Activated gamma-delta T cell (primary cell): ENCODE results near the gene TNFAIP2.
"Not testable (repeated sequence)": the region's sequence is repeated elsewhere in the genome, so short reads cannot be mapped to it uniquely, and the experiment has no call there.

Source experiments
- DNase-seq: peaks from one replicate; lab custom pipeline; 2025; lab: John Stamatoyannopoulos, UW

The TNFAIP2 gene

DNA sequence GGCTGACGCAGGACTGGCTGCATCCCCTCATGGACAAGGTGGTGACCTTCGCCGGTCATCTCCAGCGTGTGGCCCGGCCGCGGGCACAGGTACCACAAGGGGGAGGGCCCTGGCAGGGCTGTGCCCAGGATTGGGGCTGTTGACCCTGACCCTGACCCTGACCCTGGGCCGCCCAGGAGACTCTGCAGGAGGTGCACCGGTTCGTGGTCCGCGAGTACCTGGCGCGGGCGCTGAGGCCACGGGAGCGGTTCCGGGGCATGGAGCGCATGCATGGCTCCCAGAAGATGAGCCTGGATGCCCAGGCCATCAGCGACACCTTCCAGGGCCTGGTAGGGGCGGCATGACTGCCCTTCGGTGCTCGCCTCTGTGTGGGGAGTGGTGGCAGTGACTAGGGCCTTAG is 15.8 kb upstream of the TNFAIP2 start:
- no peak for DNase-seq

DNA sequence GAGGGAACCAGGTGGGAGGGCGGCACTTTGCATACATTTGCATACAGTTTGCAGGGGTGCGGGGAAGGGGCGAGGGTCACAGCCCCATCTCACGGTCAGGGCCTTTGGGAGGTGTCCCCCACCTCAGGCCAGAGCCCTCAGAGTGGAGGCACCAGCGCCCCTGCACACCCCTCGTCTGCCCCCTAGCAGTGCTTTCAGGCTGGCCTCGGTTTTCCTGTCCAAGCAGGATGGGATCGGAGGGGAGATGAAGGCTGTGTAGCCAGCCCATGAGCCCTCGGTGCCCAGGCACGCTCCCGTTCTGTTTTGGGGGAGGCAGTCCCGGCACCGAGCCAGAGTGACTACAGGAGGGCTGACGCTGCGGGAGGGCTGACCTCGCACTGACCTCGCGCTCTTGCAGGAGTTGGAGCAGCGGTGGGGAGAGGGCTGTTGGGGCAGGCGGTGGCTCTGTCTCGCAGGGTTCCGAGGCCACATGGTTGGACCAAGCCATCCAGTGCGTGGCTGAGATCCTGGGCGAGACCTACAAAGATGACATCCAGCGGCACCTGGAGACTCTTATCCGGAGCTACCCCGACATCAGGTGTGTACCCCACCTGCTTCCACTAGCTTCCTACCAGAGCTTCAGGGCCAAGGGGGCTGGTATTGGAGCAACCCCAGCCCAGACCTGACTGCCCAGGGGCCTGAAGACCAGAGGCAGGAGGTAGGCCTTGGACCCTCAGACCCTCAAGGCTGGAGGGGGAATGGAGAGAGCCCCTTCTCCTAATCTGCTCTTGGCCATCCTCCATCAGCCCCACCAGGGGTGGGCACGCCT is 15.1 kb upstream of the TNFAIP2 start:
- no peak for DNase-seq

DNA sequence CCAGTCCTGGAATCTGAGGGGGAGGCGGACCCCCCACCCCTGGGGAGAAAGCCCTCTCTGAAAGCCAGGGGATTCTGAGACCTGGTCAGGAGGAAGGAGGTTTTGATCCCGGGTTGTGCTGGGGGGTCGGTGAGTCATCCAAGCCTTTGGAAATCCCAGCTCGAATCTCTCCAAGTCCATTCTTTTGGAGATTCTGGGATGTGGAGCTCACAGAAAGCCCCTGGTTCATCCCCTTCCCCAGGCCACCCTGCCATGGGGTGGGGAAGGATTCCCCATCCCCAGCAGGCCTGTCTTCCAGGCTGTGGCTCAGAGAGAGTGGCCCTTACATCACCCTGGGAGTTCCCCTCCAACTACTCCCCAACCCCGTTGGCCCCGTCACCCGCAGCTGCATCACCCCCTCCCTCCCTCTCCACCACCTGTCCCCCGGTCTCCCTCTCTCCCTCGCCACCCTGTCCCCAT is 14.5 kb upstream of the TNFAIP2 start:
- no peak for DNase-seq

DNA sequence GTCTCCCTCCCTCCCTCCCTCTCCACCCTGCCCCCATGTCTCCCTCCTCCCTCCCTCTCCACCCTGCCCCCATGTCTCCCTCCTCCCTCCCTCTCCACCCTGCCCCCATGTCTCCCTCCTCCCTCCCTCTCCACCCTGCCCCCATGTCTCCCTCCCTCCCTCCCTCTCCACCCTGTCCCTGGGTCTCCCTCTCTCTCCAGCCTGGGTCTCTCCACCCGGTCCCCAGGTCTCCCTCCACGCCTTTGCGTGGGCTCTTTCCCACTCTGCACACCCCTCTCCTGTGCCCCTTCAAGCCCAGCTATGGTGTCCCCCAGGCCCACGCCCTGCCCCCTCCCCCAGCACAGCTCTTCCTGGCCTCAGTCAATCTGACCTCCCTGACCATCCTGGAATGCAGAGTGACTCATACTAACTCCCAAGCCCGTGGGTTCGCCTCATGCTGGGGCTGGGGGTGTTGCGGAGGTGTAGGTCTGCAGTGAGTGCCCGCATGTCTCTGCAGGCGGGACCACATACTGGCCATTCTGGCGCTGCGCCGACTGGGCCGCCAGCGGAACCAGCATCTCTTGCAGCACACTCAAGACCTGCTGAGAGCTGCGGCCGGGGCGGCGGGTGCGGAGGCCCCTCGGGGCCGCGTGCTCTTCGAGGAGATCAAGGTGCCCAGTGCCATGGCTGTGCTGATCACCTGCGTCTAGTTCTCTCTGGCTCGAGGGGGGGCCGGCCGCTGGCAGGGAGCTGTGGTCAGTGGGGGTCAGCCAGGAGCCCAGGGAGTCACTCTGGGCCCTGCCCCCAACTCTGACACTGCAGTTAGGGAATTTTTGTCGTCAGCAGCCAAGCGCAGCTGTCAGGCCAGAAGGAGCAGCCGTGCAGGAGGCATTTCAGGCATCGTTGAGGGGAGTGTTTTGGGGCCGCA is 13.5 kb upstream of the TNFAIP2 start:
- DNase-seq: no peak

DNA sequence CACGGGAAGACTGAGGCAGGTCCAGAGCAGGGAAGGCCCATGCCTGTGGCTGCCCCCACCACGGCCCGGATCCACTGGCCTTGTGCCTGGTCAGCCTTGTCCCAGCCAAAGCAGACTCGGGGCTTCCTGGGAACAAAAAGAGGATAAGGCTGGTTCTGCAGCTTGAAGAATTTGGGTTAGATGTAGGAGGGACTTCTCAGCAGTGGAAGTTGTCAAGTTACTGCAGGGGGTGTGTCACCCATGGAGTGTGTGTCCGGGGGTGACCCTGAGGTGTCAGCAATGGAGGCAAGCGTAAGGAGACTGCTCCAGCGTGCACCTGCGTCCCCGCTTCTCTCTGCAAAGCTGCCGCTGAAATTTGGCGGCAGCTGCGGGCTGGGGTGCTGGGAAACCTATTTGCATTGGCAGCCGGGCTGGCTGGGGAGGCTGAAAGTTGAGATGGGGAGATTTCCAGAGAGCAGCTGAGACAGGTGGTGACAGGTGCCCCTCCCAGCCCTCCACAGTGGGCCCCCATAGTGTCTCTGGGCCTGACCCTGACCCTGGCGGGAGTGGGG is 12.5 kb upstream of the TNFAIP2 start:
- DNase-seq: no peak

DNA sequence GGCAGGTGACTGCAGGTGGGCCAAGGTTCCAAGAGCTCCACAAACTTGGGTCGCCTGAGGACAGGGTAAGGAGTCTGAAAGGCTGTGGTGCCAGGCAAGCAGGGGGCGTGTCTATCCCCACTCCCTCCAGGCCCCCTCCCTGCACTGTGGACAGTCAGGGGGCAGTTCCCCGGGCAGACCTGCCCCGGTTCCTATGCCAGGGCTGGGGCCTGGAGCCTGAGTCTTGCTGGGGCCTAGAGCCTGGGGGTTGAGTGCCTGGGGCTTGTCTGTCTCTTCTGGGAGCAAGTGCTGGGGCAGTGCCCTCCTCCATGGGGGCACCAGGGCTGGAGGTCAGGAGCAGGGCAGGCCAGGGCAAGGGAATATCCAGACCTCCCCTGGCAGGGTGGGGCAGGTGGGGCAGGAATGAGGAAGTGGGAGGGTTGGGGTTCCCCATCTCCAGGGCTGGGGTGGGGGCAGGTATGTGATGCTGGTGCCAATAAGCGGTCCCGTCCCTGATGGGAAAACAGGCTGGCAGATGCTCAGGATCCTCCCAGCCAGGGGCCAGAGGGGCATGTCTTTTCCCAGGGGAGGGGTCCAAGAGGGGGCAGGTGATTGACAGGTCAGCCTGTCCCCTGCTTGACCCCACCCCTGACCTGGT is 11.9 kb upstream of the TNFAIP2 start:
- DNase-seq: no peak

DNA sequence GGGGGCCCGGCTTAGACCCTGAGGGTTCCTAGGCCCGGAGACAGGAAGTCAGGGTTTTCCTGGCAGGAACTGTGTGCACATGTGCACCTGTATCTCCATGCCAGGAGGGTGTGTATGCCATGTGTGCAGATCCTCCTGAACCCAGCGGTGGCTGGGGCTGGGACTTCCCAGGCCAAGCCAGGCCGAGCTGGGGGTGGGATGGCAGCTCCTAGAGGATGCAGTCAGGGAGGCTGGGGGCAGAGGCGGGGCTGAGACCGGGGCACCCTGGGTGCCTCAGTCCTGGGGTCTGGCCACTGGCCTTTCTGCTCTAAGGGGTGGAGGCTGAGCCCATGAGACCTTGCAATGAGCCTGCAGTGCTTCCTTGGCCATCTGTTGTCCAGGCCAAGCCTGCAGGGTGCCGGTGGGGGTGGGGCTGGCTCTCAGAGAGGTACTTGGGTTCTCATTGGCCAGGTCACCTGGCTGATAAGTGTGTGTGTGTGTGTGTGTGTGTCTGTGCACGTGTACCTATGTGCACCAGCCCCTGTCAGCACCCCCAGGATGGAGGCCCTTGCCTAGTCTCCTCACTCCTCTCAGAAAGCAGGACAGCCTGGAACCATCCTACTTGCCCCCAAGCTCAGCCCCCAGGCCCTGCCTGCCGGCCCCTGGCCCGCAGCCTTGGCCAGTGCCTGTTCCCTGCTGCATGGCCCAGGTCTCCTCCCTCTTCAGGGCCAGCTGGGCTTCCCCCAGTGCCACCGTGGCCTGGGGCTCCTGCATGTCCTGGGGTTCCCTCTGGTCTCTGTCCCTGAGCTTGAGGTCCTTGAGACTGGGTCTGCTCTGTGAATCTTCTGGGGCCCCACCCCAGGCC is 10.6 kb upstream of the TNFAIP2 start:
- DNase-seq: no peak

DNA sequence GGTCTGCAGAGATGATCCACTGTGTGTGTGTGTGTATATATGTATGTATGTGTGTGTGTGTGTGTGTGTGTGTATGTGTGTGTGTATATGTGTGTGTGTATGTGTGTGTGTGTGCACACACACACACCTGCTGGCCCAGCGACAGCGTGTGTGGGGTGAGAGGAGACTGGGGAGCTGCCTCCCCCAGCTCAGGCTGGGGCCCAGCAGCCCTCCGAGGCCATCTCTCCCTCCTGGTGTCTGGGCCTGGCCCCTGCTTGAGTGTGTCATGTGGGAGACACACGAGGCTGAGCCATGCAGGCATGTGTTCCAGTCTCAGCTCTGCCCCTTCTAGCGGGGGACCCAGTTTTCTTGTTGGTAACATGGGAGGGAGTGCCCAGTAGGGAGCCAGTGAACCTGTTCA is 10.0 kb upstream of the TNFAIP2 start:
- DNase-seq: no peak

DNA sequence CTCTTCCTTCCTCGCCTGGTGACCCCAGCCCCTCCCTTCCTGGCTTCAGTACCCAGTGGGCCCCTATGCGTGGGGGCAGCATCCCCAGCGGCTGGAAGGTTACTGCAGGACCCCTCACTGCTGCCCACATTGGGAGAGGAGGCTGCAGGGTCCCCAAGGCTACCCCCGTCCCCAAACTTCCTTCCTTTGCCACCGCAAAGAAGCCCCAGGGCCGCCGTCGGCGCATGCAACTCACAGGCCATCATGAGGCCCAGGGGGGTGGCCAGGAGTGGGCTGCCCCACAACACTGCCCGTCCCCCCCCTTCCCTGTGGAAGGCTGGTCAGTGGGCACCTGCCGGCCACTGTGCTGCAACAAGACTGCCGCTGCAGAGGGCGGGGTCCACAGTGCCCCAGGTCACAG is 9.5 kb upstream of the TNFAIP2 start:
- DNase-seq: no peak

DNA sequence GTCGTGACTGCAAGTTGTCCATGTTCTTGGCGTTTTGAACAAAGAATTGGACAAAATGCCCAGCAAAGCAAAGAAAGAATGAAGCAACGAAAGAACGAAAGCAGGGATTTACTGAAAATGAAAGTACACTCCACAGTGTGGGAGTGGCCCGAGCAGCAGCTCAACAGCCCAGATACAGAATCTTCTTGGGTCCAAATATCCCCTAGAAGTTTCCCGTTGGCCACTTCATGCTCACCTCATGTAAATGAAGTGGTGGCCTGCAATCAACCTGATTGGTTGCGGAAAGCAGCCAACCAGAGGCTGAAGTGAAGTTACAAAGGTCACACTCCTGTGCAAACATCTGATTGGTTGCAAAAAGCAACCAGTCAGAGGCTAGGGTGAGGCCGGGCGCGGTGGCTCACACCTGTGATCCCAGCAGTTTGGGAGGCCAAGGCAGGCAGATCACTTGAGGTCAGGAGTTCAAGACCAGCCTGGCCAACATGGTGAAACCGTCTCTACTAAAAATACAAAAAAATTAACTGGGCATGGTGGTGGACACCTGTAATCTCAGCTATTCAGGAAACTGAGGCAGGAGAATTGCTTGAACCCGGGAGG is 8.1 kb upstream of the TNFAIP2 start:
- not testable (repeated sequence) for DNase-seq

DNA sequence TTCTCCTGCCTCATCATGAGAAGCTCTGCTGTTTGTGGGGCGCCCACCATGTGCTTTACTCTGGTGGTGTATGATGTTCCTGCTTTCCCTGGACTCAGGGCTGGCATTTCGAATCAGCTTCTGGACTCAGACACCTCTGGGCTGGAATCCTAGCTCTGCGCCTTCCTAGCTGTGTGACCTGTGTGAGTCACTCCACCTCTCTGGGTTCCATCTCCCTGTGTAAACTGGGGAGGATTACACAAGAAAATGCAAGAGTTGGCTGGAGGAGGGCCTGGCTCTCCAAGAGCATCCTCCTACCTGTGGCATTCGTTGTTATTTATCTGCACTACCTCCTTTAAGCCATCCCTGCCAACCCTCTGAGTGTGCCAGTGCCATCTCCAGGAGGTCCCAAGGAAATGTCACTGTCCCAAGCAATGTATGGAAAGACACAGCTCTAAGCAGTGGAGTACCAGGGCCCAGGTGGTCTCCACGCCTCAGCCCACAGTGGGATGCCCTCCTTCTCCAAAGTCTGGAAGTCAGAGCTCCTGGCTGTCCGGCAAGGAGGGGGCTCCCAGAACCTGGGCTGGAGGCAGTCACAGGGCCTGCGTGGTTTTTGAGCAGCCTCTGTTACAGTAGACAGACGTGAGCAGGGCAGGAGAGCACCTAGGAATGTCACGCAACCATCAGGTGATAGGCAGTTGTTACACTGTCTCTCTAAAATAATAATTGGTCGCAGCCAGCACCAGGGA is 7.3 kb upstream of the TNFAIP2 start:
- DNase-seq: no peak

DNA sequence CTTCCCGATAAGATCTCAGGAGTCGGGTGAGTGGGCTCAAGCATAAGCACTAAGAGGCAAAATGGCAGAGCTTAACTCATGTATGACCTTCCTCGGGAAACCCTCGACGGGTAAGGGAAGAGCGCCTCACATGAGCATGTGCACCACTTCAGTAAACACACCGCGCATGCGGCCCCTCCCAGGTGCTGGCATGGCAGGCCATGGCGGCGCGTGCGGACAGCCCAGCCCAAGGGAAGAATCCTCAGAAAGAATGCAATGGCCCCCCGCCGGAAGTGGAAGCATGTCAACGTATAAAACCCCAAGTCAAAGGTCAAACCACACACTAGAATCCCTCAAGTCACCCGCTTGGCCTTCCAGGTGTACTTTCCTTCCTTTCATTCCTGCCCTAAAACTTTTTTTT is 6.6 kb upstream of the TNFAIP2 start:
- DNase-seq: no peak

DNA sequence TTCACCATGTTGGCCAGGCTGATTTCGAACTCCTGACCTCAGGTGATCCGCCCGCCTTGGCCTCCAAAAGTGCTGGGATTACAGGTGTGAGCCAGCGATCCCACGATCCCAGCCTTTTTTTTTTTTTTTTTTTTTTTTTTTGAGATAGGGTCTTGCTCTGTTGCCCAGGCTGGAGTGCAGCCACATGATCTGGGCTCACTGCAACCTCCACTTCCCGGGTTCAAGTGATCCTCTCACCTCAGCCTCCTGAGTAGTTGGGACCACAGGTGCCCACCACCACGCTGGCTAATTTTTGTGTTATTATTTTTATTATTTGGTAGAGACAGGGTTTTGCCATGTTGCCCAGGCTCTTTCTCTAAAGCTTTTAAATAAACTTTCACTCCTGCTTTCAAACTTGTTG is 5.8 kb upstream of the TNFAIP2 start:
- DNase-seq: not testable (repeated sequence)

DNA sequence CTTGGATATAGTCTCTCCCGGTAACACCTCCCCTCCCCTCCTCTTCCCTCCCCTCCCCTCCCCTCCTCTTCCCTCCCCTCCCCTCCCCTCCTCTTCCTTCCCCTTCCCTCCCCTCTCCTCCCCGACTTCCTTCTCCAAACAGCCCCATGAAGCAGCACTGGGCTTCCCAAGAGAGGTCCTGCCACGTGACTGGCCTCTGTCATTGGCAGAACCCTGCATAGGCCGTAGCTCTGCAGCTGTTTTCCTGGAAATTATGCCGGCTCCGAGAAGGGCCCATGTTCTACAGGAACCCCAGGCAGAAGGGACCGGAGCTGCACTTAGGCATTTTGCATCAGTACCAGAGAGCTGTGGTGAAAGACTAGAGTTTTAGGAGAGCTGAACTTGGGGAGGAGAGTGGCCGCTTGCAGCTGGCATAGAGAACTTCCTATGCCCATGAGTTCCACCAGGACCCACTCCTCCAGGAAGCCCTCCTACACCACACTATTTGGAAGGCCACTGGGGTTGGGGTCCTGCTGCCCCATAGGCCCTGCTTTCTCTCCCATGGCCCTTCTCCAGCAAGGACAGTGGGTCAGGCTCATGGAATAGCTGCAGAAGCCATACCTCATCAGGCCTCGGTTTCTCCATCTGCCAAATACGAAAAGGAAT is 5.1 kb upstream of the TNFAIP2 start:
- no peak for DNase-seq

DNA sequence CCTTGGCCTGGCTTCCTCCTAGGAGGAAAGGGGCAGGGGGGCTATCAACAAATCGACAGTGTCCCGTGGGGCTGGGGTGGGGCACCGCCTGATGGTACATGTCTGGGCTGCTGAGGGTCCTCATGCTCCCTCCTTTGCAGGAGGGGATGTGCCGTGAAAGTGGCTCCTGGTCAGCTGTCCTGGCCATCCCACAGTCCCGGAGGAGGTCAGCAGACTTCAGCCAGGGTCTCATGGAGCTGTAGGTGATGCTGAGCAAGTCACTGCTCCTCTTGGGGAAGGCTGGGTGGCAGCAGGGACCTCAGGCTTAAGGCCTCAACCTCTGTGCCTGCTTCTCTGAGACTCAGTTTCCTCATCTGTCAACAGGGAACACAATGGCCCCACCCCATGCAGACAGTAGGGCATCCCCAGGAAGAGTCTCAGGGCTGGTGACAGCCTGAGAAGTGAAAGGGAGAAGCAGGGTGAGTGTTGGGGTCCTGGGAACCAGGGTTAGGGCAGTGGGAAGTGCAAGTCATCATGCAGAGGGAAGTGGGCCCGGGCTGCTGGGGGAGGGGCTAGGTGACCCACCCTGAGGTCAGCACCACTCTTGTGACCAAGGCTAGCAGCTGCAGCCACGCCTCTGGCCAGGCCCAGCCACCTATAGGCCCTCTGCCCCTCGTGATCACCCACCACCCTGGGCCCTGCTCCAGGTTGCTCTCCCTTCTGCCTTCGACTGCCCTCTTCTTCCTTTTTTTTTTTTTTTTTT is 4.4 kb upstream of the TNFAIP2 start:
- DNase-seq: no peak

DNA sequence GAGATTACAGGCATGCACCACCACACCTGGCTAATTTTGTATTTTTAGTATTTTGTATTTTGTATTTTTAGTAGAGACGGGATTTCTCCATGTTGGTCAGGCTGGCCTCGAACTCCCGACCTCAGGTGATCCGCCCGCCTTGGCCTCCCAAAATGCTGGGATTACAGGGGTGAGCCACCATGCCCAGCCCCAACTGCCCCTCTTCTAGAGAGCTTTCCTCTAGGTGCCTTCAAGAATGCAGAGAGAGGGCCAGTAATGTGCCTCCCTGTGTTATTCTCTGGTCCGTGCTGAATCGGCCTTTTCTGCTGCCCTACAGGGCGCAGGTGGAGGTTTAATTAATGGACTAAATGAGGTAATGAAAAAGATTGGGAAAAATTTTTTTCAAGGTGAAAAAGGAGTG is 3.7 kb upstream of the TNFAIP2 start:
- not testable (repeated sequence) for DNase-seq

DNA sequence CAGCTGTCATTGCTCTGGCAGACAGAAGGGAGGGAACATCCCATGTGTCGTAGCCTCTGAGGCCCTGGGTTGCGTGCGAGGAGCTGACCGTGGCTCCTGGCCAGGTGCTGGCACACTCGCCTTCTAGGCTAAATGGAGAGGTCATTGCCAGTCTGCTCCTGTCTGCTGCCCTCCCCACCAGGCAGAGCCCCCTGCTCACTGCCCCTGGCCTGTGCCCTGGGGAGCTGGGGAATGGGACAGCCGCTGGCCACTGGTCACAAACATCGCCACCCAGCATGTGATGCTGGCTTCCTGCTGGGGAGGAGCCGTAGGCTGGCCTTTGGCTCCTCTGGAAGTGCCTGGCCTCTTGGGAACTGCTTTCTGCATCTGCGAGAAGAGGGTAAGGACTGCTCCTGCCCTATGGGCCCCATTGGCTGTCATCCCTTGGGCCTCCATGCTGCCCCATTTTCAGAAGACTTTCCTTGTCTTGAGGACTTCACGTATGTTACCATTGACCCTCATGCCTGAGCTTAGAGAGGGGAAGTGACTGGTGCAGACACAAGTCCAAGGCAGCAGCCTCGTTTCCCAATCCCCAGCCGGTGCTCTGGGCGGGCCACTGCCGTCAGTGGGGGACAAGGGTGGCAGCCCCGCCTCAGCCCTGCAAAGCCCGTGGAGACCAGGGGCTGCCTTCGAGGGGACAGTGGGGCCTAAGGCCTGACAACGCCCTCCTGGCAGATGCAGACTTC is 2.0 kb upstream of the TNFAIP2 start:
- DNase-seq: no peak

DNA sequence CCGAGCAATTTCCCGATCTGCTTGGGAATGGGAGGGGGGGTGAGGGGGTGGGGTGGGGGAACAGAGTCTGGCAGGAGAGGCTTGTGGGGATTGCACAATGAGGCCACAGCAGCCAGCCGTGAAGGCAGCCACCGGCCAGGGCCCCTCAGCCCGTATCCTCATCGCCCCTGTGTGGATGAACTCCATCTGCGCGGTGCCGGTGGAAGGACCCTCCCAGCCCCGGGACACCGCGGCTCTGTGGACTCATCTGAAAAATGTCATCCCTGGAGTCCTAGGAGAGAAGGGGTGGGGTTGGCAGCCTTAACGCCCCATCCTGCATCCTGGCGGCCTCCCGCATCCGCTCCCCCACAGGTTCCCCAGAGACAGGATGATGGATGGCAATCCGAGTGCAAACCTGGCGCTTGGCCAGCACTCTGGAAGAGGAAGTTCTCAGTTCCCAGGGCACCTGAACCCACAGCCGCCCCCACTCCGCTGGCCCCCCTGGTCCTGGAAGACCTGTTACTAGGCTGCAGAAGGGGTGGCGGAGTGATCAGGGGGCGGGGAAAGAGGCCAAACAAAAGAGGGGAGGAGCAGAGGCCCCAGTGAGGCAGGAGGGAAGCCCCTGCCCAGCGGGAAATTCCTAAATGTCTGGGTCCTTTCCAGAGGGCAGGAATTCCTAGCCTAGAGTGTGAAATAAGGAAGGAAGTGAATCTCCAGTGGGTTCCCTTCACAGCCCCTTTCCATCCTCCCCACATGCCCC is 1.2 kb upstream of the TNFAIP2 start:
- DNase-seq: no peak
